Small intestine (tissue), 7 donors: ENCODE data around the gene ADCY4. TPM values are rescaled to one million over a fixed set of nuclear protein-coding genes. Genes with fewer than 3 reads are reported as not detected.
A peak's percentile ranks its signal among the peaks of the same experiment; 100 is the strongest.

Experiments
- DNase-seq, 2 donors: peaks; one replicate each; pipeline versions ENCODE4 v3.0.0 to v3.0.0-alpha.2; 2013
- FAIRE-seq: peaks from 2 replicates; lab custom pipeline; 2012; peaks lifted over from hg19 to GRCh38; lab: Jason Lieb, UNC
- H3K27ac ChIP-seq, 3 donors: one replicate each; pipeline ENCODE4 v1.5.1; 2013; ENCODE audit warnings: low read length in 2 of 3, mild to moderate bottlenecking in 2 of 3, control low read depth in 1 of 3, inconsistent platforms in 1 of 3, low read depth in 1 of 3, moderate library complexity in 1 of 3
- H3K27me3 ChIP-seq, 3 donors: one replicate each; pipeline ENCODE4 v1.6.1; 2013; ENCODE audit warnings: low read length in 3 of 3, inconsistent platforms in 1 of 3; ENCODE audit not compliant: control insufficient read depth in 3 of 3, insufficient read depth in 3 of 3
- H3K36me3 ChIP-seq, 3 donors: one replicate each; pipeline ENCODE4 v1.6.1; 2013; ENCODE audit warnings: low read length in 3 of 3, inconsistent platforms in 1 of 3, low read depth in 1 of 3, mild to moderate bottlenecking in 1 of 3, moderate library complexity in 1 of 3; ENCODE audit not compliant: control insufficient read depth in 3 of 3, insufficient read depth in 2 of 3
- H3K4me1 ChIP-seq, 3 donors: one replicate each; pipeline ENCODE4 v1.6.1; 2013; ENCODE audit warnings: low read length in 2 of 3, inconsistent platforms in 1 of 3, low read depth in 1 of 3, mild to moderate bottlenecking in 1 of 3, moderate library complexity in 1 of 3; ENCODE audit not compliant: control insufficient read depth in 3 of 3, insufficient read depth in 2 of 3
- H3K4me3 ChIP-seq, 3 donors: one replicate each; pipeline ENCODE4 v1.5.1; 2013; ENCODE audit warnings: low read length in 3 of 3, control low read depth in 1 of 3, inconsistent platforms in 1 of 3, low read depth in 1 of 3, mild to moderate bottlenecking in 1 of 3, moderate library complexity in 1 of 3
- H3K9me3 ChIP-seq, 2 donors: one replicate each; pipeline ENCODE4 v1.6.1; 2013; ENCODE audit warnings: low read depth in 1 of 2, low read length in 1 of 2; ENCODE audit not compliant: control insufficient read depth in 2 of 2, insufficient read depth in 1 of 2
- WGBS, 3 donors: extraction: QIAGEN DNeasy Blood & Tissue Kit; methylation state at CpG; one replicate each; pipeline ENCODE4 v1.1.7; 2013; 5-methylcytosine and 5-hydroxymethylcytosine counted together
- polyA plus RNA-seq, 4 donors: library from polyadenylated mRNA; stranded (reverse) in 3 of 4; unstranded in 1 of 4; fragments of 200-250 nt in 3 of 4; fragments of 120-200 nt in 1 of 4; gene quantifications; one replicate each; pipeline versions ENCODE4 v1.2.1 to v1.2.3, GENCODE V29; 2013
- donor health status: healthy with polysubstance abuse.
- donor health status: control.
- donor health status: control.
- donor health status: Bipolar disorder and iron deficiency.
- donor health status: healthy.

The ADCY4 gene
- polyA plus RNA-seq, 4 donors = 3.4 to 16.4 (median 6.1) TPM

GRCh38 chr14:24298892-24299254, 36.0 kb downstream of the ADCY4 start:
- Histone ChIP-seq H3K9me3 (no peaks in the 10 kb centered on the region), H3K4me1 (peaks cover 0 to 59% (median 4%) of the 10 kb centered on the region in 3 donors), H3K27me3 (no peaks in the 10 kb centered on the region), H3K4me3 (peak overlapping the region; percentile 57 to 97 (median 88)), H3K27ac (peak overlapping the region; percentile 93 to 98 (median 94)), H3K36me3 (peaks cover 8 to 54% (median 20%) of the 10 kb centered on the region in 3 donors)
- DNase-seq = peak; percentile 60 to 67
- WGBS, 3 donors = 30 to 50% (median 35%) methylated on average over 7 of the region's 7 CpGs
- FAIRE-seq = no peak

GRCh38 chr14:24297190-24297964, 37.5 kb downstream of the ADCY4 start:
- H3K27me3 ChIP-seq = no peaks in the 10 kb centered on the region
- DNase-seq (peak; percentile 66 to 67), FAIRE-seq (no peak)
- peaks cover 0 to 45% (median 0%) of the 10 kb centered on the region in 3 donors for H3K4me1 ChIP-seq
- WGBS, 3 donors = 29 to 44% (median 30%) methylated on average over 5 of the region's 5 CpGs
- H3K27ac ChIP-seq = peak overlapping the region in 1 of 3 donors; percentile 56
- peaks cover 8 to 50% (median 18%) of the 10 kb centered on the region in 3 donors for H3K36me3 ChIP-seq
- no peaks in the 10 kb centered on the region for H3K9me3 ChIP-seq
- H3K4me3 ChIP-seq = peak overlapping the region in 1 of 3 donors; percentile 1

- no peak for FAIRE-seq
- Histone ChIP-seq H3K9me3 (no peaks in the 10 kb centered on the region), H3K27me3 (no peaks in the 10 kb centered on the region), H3K27ac (peak overlapping the region in 1 of 3 donors; percentile 56), H3K4me3 (no peak overlapping the region), H3K36me3 (peaks cover under 1 to 53% (median 16%) of the 10 kb centered on the region in 3 donors), H3K4me1 (peaks cover 0 to 36% (median 0%) of the 10 kb centered on the region in 3 donors)
- peak; percentile 72 to 77 for DNase-seq
- 67% methylated on average over 12 of the region's 12 CpGs for WGBS, 3 donors
These were observed 38.3 kb downstream of the ADCY4 start for GRCh38 chr14:24296341-24297157.

GRCh38 chr14:24293525-24293924, 41.3 kb downstream of the ADCY4 start:
- FAIRE-seq = no peak
- WGBS, 3 donors = 91 to 96% (median 95%) methylated on average over 2 of the region's 2 CpGs
- Histone ChIP-seq H3K9me3 (no peaks in the 10 kb centered on the region), H3K36me3 (peaks cover 5 to 70% (median 29%) of the 10 kb centered on the region in 3 donors), H3K4me1 (peaks cover 0 to 15% (median 0%) of the 10 kb centered on the region in 3 donors), H3K27me3 (no peaks in the 10 kb centered on the region), H3K4me3 (no peak overlapping the region), H3K27ac (no peak overlapping the region)
- DNase-seq = no peak

GRCh38 chr14:24292118-24292807, 42.6 kb downstream of the ADCY4 start:
- Histone ChIP-seq H3K4me3 (no peak overlapping the region), H3K27me3 (no peaks in the 10 kb centered on the region), H3K9me3 (no peaks in the 10 kb centered on the region), H3K36me3 (peaks cover 5 to 68% (median 29%) of the 10 kb centered on the region in 3 donors), H3K4me1 (peaks cover 0 to 8% (median 0%) of the 10 kb centered on the region in 3 donors), H3K27ac (no peak overlapping the region)
- FAIRE-seq (no peak), DNase-seq (no peak)
- 93 to 96% (median 93%) methylated on average over 11 of the region's 11 CpGs for WGBS, 3 donors

GRCh38 chr14:24291446-24292117, 43.3 kb downstream of the ADCY4 start:
- H3K36me3 ChIP-seq = peaks cover 5 to 65% (median 29%) of the 10 kb centered on the region in 3 donors
- no peaks in the 10 kb centered on the region for H3K27me3 ChIP-seq
- 85 to 96% (median 91%) methylated on average over 3 of the region's 3 CpGs for WGBS, 3 donors
- no peak overlapping the region for H3K4me3 ChIP-seq
- H3K27ac ChIP-seq = no peak overlapping the region
- DNase-seq (no peak), FAIRE-seq (no peak)
- peaks cover 0 to under 1% (median 0%) of the 10 kb centered on the region in 3 donors for H3K4me1 ChIP-seq
- H3K9me3 ChIP-seq = no peaks in the 10 kb centered on the region

GRCh38 chr14:24290746-24291145, 44.1 kb downstream of the ADCY4 start:
- 89 to 92% (median 91%) methylated on average over 9 of the region's 9 CpGs for WGBS, 3 donors
- H3K4me3 ChIP-seq = no peak overlapping the region
- DNase-seq (no peak), FAIRE-seq (no peak)
- H3K27ac ChIP-seq = no peak overlapping the region
- no peaks in the 10 kb centered on the region for H3K9me3 ChIP-seq
- no peaks in the 10 kb centered on the region for H3K27me3 ChIP-seq
- no peaks in the 10 kb centered on the region for H3K4me1 ChIP-seq
- H3K36me3 ChIP-seq = peaks cover 5 to 60% (median 22%) of the 10 kb centered on the region in 3 donors
